ENCODE data around the gene FOXO3.

FOXO3 gene

GRCh38 chr6:108684771-108685329 is 124.1 kb downstream of the FOXO3 start:
- Histone ChIP-seq H3K36me3 (replicated peaks) (no peaks in the 10 kb centered on the region), H3K27me3 (replicated peaks) (no peaks in the 10 kb centered on the region), H3K4me3 (ENCODE audit: low read depth, low read length) (no peak overlapping the region), H3K27ac (no peak overlapping the region)
- peak; percentile 6 for DNase-seq
- in situ Hi-C loops (cut with HindIII; ENCODE audit: low pct_ligation_motif_present, low sequenced_read_pairs), result no loop called here
- no peak for TF ChIP-seq CTCF (IDR thresholded peaks at IDR 0.05; ENCODE audit: low read depth, low read length, missing control alignments)

- Histone ChIP-seq H3K27me3 (replicated peaks) (no peaks in the 10 kb centered on the region), H3K4me3 (ENCODE audit: low read depth, low read length) (no peak overlapping the region), H3K36me3 (replicated peaks) (no peaks in the 10 kb centered on the region), H3K27ac (no peak overlapping the region)
- no peak for DNase-seq
- TF ChIP-seq CTCF (IDR thresholded peaks at IDR 0.05; ENCODE audit: low read depth, low read length, missing control alignments), result no peak
- in situ Hi-C loops (cut with HindIII; ENCODE audit: low pct_ligation_motif_present, low sequenced_read_pairs), result no loop called here
Measured at GRCh38 chr6:108685970-108686369, 125.3 kb downstream of the FOXO3 start.

GRCh38 chr6:108686896-108687295 is 126.2 kb downstream of the FOXO3 start:
- no peak for TF ChIP-seq CTCF (IDR thresholded peaks at IDR 0.05; ENCODE audit: low read depth, low read length, missing control alignments)
- DNase-seq, result no peak
- no peak overlapping the region for H3K27ac ChIP-seq
- no peak overlapping the region for H3K4me3 ChIP-seq (ENCODE audit: low read depth, low read length)
- in situ Hi-C loops (cut with HindIII; ENCODE audit: low pct_ligation_motif_present, low sequenced_read_pairs), result no loop called here
- no peaks in the 10 kb centered on the region for H3K27me3 ChIP-seq (replicated peaks)
- no peaks in the 10 kb centered on the region for H3K36me3 ChIP-seq (replicated peaks)

GRCh38 chr6:108687921-108688320 is 127.2 kb downstream of the FOXO3 start:
- no peaks in the 10 kb centered on the region for H3K27me3 ChIP-seq (replicated peaks)
- no peak for TF ChIP-seq CTCF (IDR thresholded peaks at IDR 0.05; ENCODE audit: low read depth, low read length, missing control alignments)
- no peak overlapping the region for H3K4me3 ChIP-seq (ENCODE audit: low read depth, low read length)
- no peak for DNase-seq
- no peak overlapping the region for H3K27ac ChIP-seq
- in situ Hi-C loops (cut with HindIII; ENCODE audit: low pct_ligation_motif_present, low sequenced_read_pairs), result no loop called here
- no peaks in the 10 kb centered on the region for H3K36me3 ChIP-seq (replicated peaks)

- Histone ChIP-seq H3K36me3 (replicated peaks) (no peaks in the 10 kb centered on the region), H3K27ac (no peak overlapping the region), H3K4me3 (ENCODE audit: low read depth, low read length) (no peak overlapping the region), H3K27me3 (replicated peaks) (no peaks in the 10 kb centered on the region)
- DNase-seq, result peak; percentile 25
- in situ Hi-C loops (cut with HindIII; ENCODE audit: low pct_ligation_motif_present, low sequenced_read_pairs), result no loop called here
- no peak for TF ChIP-seq CTCF (IDR thresholded peaks at IDR 0.05; ENCODE audit: low read depth, low read length, missing control alignments)
Measured at GRCh38 chr6:108689272-108690161, 128.8 kb downstream of the FOXO3 start.

All from brain microvascular endothelial cell (primary cell).